SK-N-MC (cell line): ENCODE data around the gene COL18A1.

Source experiments
- DNase-seq: peaks from one replicate; pipeline ENCODE4 v3.0.0-alpha.2; 2011; ENCODE audit warnings: low read depth, low spot score
- H3K27ac ChIP-seq: fragments of 200-600 bp; sonication (generic); 2 replicates; pipeline ENCODE4 v1.5.1; 2016; ENCODE audit warnings: mixed run types
- H3K36me3 ChIP-seq: fragments of 200-600 bp; sonication (generic); 2 replicates; pipeline ENCODE4 v1.6.1; 2017; ENCODE audit warnings: antibody characterized with exemption, low read length, mixed read lengths; ENCODE audit not compliant: insufficient read depth
- H3K4me3 ChIP-seq: fragments of 200-600 bp; sonication (generic); 2 replicates; pipeline ENCODE4 v1.5.1; 2016
- H3K9ac ChIP-seq: fragments of 200-600 bp; sonication (generic); 2 replicates; pipeline ENCODE4 v1.8.0; 2017; ENCODE audit warnings: mixed run types, mixed read lengths; ENCODE audit not compliant: insufficient read length
- H3K9me3 ChIP-seq: fragments of 200-600 bp; sonication (generic); 2 replicates; pipeline ENCODE4 v1.6.1; 2017; ENCODE audit warnings: low read depth, mild to moderate bottlenecking, antibody characterized with exemption, low read length, moderate library complexity, mixed read lengths
- EZH2 ChIP-seq: fragments of 200-600 bp; sonication (generic); IDR thresholded peaks from one replicate; pipeline ENCODE4 v1.6.1; 2017; ENCODE audit warnings: antibody characterized with exemption
- FOXP2 ChIP-seq: optimal IDR thresholded peaks from 2 replicates; pipeline ENCODE3; 2011; ENCODE audit warnings: mild to moderate bottlenecking, moderate library complexity; ENCODE audit not compliant: insufficient read depth; ENCODE audit errors: extremely low read length, control extremely low read depth
- POLR2AphosphoS5 ChIP-seq: IDR thresholded peaks from 2 replicates; pipeline ENCODE4 v1.6.1; 2012; ENCODE audit warnings: mild to moderate bottlenecking, low read depth, low read length, borderline replicate concordance

Gene COL18A1

GRCh38 chr21:45415943-45416611 is 11.1 kb downstream of the COL18A1 start:
- Histone ChIP-seq H3K9me3 (no peaks in the 10 kb centered on the region), H3K27ac (no peak overlapping the region), H3K9ac (no peak overlapping the region), H3K4me3 (no peak overlapping the region), H3K36me3 (no peaks in the 10 kb centered on the region)
- no peak for DNase-seq
- no peak for TF ChIP-seq EZH2
- no peak for TF ChIP-seq FOXP2
- no peak for TF ChIP-seq POLR2AphosphoS5

DNA sequence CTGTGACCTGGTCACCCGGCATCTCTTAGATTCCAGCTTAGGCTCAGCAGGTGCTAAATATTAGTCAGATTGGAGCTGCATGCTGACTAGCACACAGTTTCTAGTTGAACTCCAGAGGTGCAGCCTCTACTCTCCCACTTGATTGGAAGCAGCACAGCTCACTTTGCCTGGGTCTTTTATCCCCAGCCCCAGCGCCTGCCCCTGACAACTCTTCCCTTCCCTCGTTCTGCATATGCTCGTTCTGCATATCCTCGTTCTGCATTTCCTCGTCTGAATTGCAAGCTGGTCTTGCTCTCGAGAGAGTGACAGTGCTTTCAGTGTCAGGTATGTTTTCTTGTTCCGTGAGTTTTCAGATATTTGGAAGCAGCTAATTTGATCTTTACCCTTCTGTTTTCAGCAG is 11.7 kb downstream of the COL18A1 start:
- H3K9me3 ChIP-seq: no peaks in the 10 kb centered on the region
- no peak overlapping the region for H3K27ac ChIP-seq
- H3K9ac ChIP-seq: no peak overlapping the region
- no peak overlapping the region for H3K4me3 ChIP-seq
- no peaks in the 10 kb centered on the region for H3K36me3 ChIP-seq
- no peak for TF ChIP-seq FOXP2
- TF ChIP-seq EZH2: no peak
- TF ChIP-seq POLR2AphosphoS5: no peak
- no peak for DNase-seq

DNA sequence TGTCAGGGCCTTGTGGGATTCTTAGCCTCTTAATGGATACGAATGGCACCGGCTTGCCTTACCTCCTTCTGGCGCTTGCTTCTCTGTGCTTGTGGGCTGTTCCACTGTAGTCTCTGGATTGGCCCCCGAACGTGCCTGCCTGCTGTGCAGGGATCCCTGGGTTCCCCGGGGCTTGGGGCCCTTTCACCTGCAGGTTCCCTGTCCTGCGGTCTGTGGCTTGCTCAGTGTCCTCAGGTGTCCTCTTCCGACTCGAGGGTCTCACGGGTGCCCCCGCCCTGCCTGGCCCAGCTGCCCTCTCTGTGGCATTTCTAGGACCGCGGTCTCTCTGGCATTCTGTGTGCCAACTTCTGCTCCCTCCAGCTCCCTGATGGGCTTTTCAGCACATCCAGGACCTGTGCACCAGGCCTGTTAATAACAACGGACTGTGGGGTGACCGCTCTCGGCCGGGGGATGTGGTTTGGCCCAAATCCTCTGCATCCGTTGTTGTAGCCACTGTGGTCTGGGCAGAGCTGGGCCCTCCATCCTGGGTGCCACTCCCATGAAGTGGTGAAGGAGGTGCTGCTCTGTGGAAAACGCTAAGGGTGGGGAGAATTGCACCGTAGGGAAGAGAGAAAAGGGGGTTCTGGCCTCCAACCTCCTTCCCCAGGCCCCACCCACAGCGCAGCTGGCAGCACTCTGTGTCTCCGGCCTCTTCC is 12.4 kb downstream of the COL18A1 start:
- no peak for TF ChIP-seq EZH2
- TF ChIP-seq FOXP2: no peak
- no peak for TF ChIP-seq POLR2AphosphoS5
- Histone ChIP-seq H3K4me3 (no peak overlapping the region), H3K9me3 (no peaks in the 10 kb centered on the region), H3K27ac (no peak overlapping the region), H3K36me3 (no peaks in the 10 kb centered on the region), H3K9ac (no peak overlapping the region)
- DNase-seq: no peak

DNA sequence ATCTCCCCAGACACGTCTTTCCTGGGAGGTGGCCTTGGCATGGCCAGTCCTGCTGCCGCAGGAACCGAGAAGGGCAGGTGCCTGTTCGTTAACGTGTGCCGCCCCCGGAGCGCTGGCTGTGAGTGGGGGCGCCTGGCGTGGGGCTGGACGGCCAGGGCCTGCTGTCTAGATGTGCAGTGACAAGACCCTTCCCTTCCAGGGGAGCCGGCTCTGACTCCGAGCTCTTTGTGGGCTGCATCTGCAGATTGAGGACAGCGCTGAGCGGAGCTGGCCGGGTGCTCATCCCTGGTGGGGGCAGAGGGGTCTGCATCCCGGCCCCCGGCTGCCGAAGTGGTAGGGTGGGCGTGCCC is 13.0 kb downstream of the COL18A1 start:
- Histone ChIP-seq H3K9ac (no peak overlapping the region), H3K4me3 (no peak overlapping the region), H3K9me3 (no peaks in the 10 kb centered on the region), H3K36me3 (no peaks in the 10 kb centered on the region), H3K27ac (no peak overlapping the region)
- DNase-seq: no peak
- TF ChIP-seq POLR2AphosphoS5 (no peak), FOXP2 (no peak), EZH2 (no peak)

GRCh38 chr21:45418301-45419071 is 13.5 kb downstream of the COL18A1 start:
- no peak for TF ChIP-seq POLR2AphosphoS5
- no peak for TF ChIP-seq EZH2
- TF ChIP-seq FOXP2: no peak
- H3K27ac ChIP-seq: no peak overlapping the region
- H3K36me3 ChIP-seq: no peaks in the 10 kb centered on the region
- no peak overlapping the region for H3K9ac ChIP-seq
- no peak for DNase-seq
- H3K4me3 ChIP-seq: no peak overlapping the region
- H3K9me3 ChIP-seq: no peaks in the 10 kb centered on the region

- Histone ChIP-seq H3K9ac (no peak overlapping the region), H3K27ac (no peak overlapping the region), H3K4me3 (no peak overlapping the region), H3K36me3 (no peaks in the 10 kb centered on the region), H3K9me3 (no peaks in the 10 kb centered on the region)
- no peak for TF ChIP-seq FOXP2
- TF ChIP-seq POLR2AphosphoS5: no peak
- TF ChIP-seq EZH2: no peak
- no peak for DNase-seq
Measured at GRCh38 chr21:45419162-45419561, 14.2 kb downstream of the COL18A1 start.

GRCh38 chr21:45420061-45421041 is 15.4 kb downstream of the COL18A1 start:
- Histone ChIP-seq H3K9me3 (no peaks in the 10 kb centered on the region), H3K36me3 (no peaks in the 10 kb centered on the region), H3K27ac (no peak overlapping the region), H3K4me3 (no peak overlapping the region), H3K9ac (no peak overlapping the region)
- TF ChIP-seq FOXP2: no peak
- no peak for TF ChIP-seq EZH2
- no peak for DNase-seq

DNA sequence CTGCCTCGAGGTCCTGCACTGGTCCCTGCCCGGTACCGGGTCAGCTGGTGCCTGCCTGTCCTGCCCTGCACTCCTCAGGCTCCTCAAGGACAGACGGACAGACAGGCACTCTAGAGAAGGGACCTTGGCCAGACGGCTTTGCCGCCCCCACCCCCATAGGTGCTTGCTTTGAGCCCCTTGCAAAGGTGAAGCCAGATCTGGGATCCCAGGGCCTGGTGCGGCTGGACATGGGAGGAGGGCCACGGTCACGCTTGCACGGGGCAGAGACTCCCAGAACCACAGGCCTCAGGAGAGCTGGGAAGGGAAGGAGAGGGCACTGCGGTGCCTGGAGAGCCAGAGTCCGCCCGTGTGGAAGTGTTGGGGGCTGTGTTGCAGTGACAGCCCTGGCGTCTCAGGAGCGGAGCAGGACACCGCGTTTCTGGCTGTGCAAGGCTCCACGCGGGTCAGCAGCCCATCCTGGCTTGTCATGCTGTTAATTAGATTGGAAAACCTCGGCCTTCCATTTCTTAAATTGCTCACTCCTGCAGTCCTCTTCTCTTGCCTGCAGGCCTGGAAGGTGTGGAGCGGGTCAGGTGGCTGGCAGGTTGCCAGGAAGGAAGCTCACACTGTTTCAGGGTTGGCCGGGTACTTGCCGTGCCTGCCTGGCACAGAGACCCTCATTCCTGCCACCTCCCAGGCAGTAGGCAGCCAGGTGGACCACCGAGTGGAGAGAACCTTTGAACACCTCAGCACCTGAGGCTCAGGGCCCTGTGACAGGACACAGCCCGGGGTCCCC is 16.3 kb downstream of the COL18A1 start:
- Histone ChIP-seq H3K36me3 (no peaks in the 10 kb centered on the region), H3K9me3 (no peaks in the 10 kb centered on the region), H3K9ac (no peak overlapping the region), H3K4me3 (no peak overlapping the region), H3K27ac (no peak overlapping the region)
- DNase-seq: no peak
- no peak for TF ChIP-seq EZH2
- TF ChIP-seq FOXP2: no peak
- no peak for TF ChIP-seq POLR2AphosphoS5
